Measurements from ENCODE around the gene ABLIM1.

GRCh38 chr10:114506871-114507385 is 151.1 kb downstream of the ABLIM1 start:
- no peak for TF ChIP-seq CTCF (IDR thresholded peaks at IDR 0.05)
- TF ChIP-seq POLR2A (IDR thresholded peaks at IDR 0.05) = no peak
- no peak for TF ChIP-seq POLR2AphosphoS5 (IDR thresholded peaks at IDR 0.05)
